Vagina (tissue), 2 donors: ENCODE results near the gene DENND2A. TPM values are rescaled to one million over a fixed set of nuclear protein-coding genes. Genes with fewer than 3 reads are reported as not detected.

Experiments
- DNase-seq, 2 donors: peaks; one replicate each; pipeline ENCODE4 v3.0.0-alpha.2; 2017; ENCODE audit errors: extremely low spot score in 2 of 2
- H3K27ac ChIP-seq: fragments of 200-600 bp; sonication (generic); one replicate; pipeline ENCODE4 v1.5.1; 2019
- H3K27me3 ChIP-seq: fragments of 200-600 bp; sonication (generic); one replicate; pipeline ENCODE4 v1.5.1; 2019
- H3K36me3 ChIP-seq, 2 donors: fragments of 200-600 bp; sonication (generic); one replicate each; pipeline ENCODE4 v1.5.1; 2017 to 2019
- H3K4me1 ChIP-seq: fragments of 200-600 bp; sonication (generic); one replicate; pipeline ENCODE4 v1.5.1; 2019
- H3K4me3 ChIP-seq, 2 donors: fragments of 200-600 bp; sonication (generic); 1 replicate in 1 of 2; 2 replicates in 1 of 2; pipeline ENCODE4 v1.5.1; 2016 to 2019
- H3K9me3 ChIP-seq: fragments of 200-600 bp; sonication (generic); one replicate; pipeline ENCODE4 v1.5.1; 2019
- CTCF ChIP-seq, 3 experiments: fragments of 450-650 bp in 2 of 3; fragments of 200-600 bp in 1 of 3; sonication (generic) in 1 of 3; IDR thresholded peaks; one replicate each; pipeline ENCODE4 v1.5.1; 2017 to 2019; ENCODE audit warnings: antibody characterized with exemption in 3 of 3, mild to moderate bottlenecking in 2 of 3, moderate library complexity in 2 of 3
- POLR2A ChIP-seq, 2 donors: fragments of 450-650 bp; IDR thresholded peaks; one replicate each; pipeline ENCODE4 v1.6.1; 2017; ENCODE audit warnings: antibody characterized with exemption in 2 of 2, mild to moderate bottlenecking in 2 of 2, moderate library complexity in 2 of 2
- POLR2AphosphoS5 ChIP-seq, 2 donors: sonication (generic); formaldehyde crosslinking; IDR thresholded peaks; one replicate each; pipeline ENCODE4 v1.9.0; 2017; ENCODE audit warnings: antibody characterized with exemption in 2 of 2, mild to moderate bottlenecking in 2 of 2, low read depth in 1 of 2; ENCODE audit not compliant: insufficient read depth in 1 of 2
- intact Hi-C: fragments of 100-400 bp; cut with DNase I; formaldehyde crosslinking; loops from one replicate; pipeline ENCODE4 v1.15.1; 2023
- total RNA-seq: library from RNA; depleted of rRNA; stranded (reverse); fragments of >200 nt; gene quantifications from one replicate; pipeline ENCODE4 v1.2.3, GENCODE V29; 2016

The DENND2A gene
- total RNA-seq, 1 donor from 2014 or later: 17.4 TPM

- intact Hi-C loops: no loop called here
- Histone ChIP-seq H3K27me3 (no peaks in the 10 kb centered on the region), H3K4me1 (no peaks in the 10 kb centered on the region), H3K4me3 (no peak overlapping the region), H3K27ac (no peak overlapping the region), H3K36me3 (peaks cover 0 to 5% of the 10 kb centered on the region in 2 donors), H3K9me3 (no peaks in the 10 kb centered on the region)
- TF ChIP-seq CTCF (IDR thresholded peaks at IDR 0.05) (no peak), POLR2AphosphoS5 (IDR thresholded peaks at IDR 0.05; ENCODE audit: insufficient read depth in 1 of 2, low read depth in 1 of 2) (no peak), POLR2A (IDR thresholded peaks at IDR 0.05) (no peak)
- DNase-seq: no peak
Measured at GRCh38 chr7:140552240-140552679, 88.4 kb downstream of the DENND2A start.

GRCh38 chr7:140551355-140552239 lies 89.0 kb downstream of the DENND2A start:
- no peaks in the 10 kb centered on the region for H3K9me3 ChIP-seq
- peak overlapping the region; percentile 13 for H3K27ac ChIP-seq
- H3K27me3 ChIP-seq: no peaks in the 10 kb centered on the region
- no peak for TF ChIP-seq POLR2AphosphoS5 (IDR thresholded peaks at IDR 0.05; ENCODE audit: insufficient read depth in 1 of 2, low read depth in 1 of 2)
- no peak for DNase-seq
- H3K4me3 ChIP-seq: no peak overlapping the region
- no peaks in the 10 kb centered on the region for H3K4me1 ChIP-seq
- intact Hi-C loops: no loop called here
- H3K36me3 ChIP-seq: peaks cover 0 to 5% of the 10 kb centered on the region in 2 donors

- H3K27me3 ChIP-seq: no peaks in the 10 kb centered on the region
- H3K4me3 ChIP-seq: no peak overlapping the region
- intact Hi-C loops: no loop called here
- H3K4me1 ChIP-seq: peaks cover 7% of the 10 kb centered on the region
- TF ChIP-seq POLR2AphosphoS5 (IDR thresholded peaks at IDR 0.05; ENCODE audit: insufficient read depth in 1 of 2, low read depth in 1 of 2) (no peak), POLR2A (IDR thresholded peaks at IDR 0.05) (no peak), CTCF (IDR thresholded peaks at IDR 0.05) (no peak)
- H3K27ac ChIP-seq: no peak overlapping the region
- no peaks in the 10 kb centered on the region for H3K9me3 ChIP-seq
- no peak for DNase-seq
- H3K36me3 ChIP-seq: peaks cover 0 to 6% of the 10 kb centered on the region in 2 donors
Measured at GRCh38 chr7:140546947-140547346, 93.7 kb downstream of the DENND2A start.

GRCh38 chr7:140544388-140544826 lies 96.2 kb downstream of the DENND2A start:
- no peaks in the 10 kb centered on the region for H3K27me3 ChIP-seq
- peaks cover 0 to 6% of the 10 kb centered on the region in 2 donors for H3K36me3 ChIP-seq
- no peaks in the 10 kb centered on the region for H3K9me3 ChIP-seq
- intact Hi-C loops: loop anchor here (5.0 kb wide), 1 partner anchor 373 kb away; no protein-coding TSS in a partner anchor
- TF ChIP-seq POLR2A (IDR thresholded peaks at IDR 0.05) (no peak), CTCF (IDR thresholded peaks at IDR 0.05) (no peak), POLR2AphosphoS5 (IDR thresholded peaks at IDR 0.05; ENCODE audit: insufficient read depth in 1 of 2, low read depth in 1 of 2) (no peak)
- H3K4me3 ChIP-seq: no peak overlapping the region
- no peak overlapping the region for H3K27ac ChIP-seq
- no peak for DNase-seq
- H3K4me1 ChIP-seq: peaks cover 27% of the 10 kb centered on the region

GRCh38 chr7:140542228-140542603 lies 98.4 kb downstream of the DENND2A start:
- H3K4me1 ChIP-seq: peaks cover 27% of the 10 kb centered on the region
- peak overlapping the region; percentile 85 for H3K27ac ChIP-seq
- intact Hi-C loops: loop anchor here (5.0 kb wide), 1 partner anchor 375 kb away; no protein-coding TSS in a partner anchor
- peaks cover 0 to 6% of the 10 kb centered on the region in 2 donors for H3K36me3 ChIP-seq
- H3K27me3 ChIP-seq: no peaks in the 10 kb centered on the region
- H3K4me3 ChIP-seq: peak overlapping the region in 1 of 2 donors; percentile 15
- no peaks in the 10 kb centered on the region for H3K9me3 ChIP-seq
- TF ChIP-seq POLR2AphosphoS5 (IDR thresholded peaks at IDR 0.05; ENCODE audit: insufficient read depth in 1 of 2, low read depth in 1 of 2): no peak
- no peak for TF ChIP-seq POLR2A (IDR thresholded peaks at IDR 0.05)
- no peak for TF ChIP-seq CTCF (IDR thresholded peaks at IDR 0.05)
- DNase-seq: peak in 1 of 2 donors; percentile 87
